Astrocyte (in vitro differentiated cells and primary cell): ENCODE measurements around the gene PYDC1. TPM values are rescaled to one million over a fixed set of nuclear protein-coding genes. Genes with fewer than 3 reads are reported as not detected.

Experiments
- DNase-seq: peaks from one replicate; pipeline ENCODE4 v3.0.0-alpha.2; 2010; ENCODE audit warnings: low read depth
- FAIRE-seq: peaks from 2 replicates; lab custom pipeline; 2011; peaks lifted over from hg19 to GRCh38; lab: Jason Lieb, UNC
- H2AFZ ChIP-seq: 2 replicates; pipeline ENCODE4 v1.6.0; 2012; ENCODE audit warnings: low read depth, low read length, inconsistent platforms
- H3K27ac ChIP-seq: 2 replicates; pipeline ENCODE4 v1.5.1; 2011; ENCODE audit warnings: low read depth, low read length, inconsistent platforms
- H3K27me3 ChIP-seq: 2 replicates; pipeline ENCODE4 v1.6.0; 2011; ENCODE audit warnings: low read length, inconsistent platforms; ENCODE audit not compliant: insufficient read depth
- H3K36me3 ChIP-seq: 2 replicates; pipeline ENCODE4 v1.5.1; 2011; ENCODE audit warnings: low read length, inconsistent platforms; ENCODE audit not compliant: insufficient read depth
- H3K4me1 ChIP-seq: 2 replicates; pipeline ENCODE4 v1.5.1; 2011; ENCODE audit warnings: low read length, inconsistent platforms; ENCODE audit not compliant: insufficient read depth
- H3K4me2 ChIP-seq: 2 replicates; pipeline ENCODE4 v1.6.0; 2012; ENCODE audit warnings: low read length, inconsistent platforms
- H3K4me3 ChIP-seq: 2 replicates; pipeline ENCODE4 v1.5.1; 2011; ENCODE audit warnings: low read depth, mild to moderate bottlenecking, low read length, inconsistent platforms; ENCODE audit not compliant: insufficient read depth
- H3K79me2 ChIP-seq: 2 replicates; pipeline ENCODE4 v1.6.0; 2012; ENCODE audit warnings: mild to moderate bottlenecking, low read length, inconsistent platforms; ENCODE audit not compliant: insufficient read depth
- H3K9ac ChIP-seq: 2 replicates; pipeline ENCODE4 v1.6.0; 2012; ENCODE audit warnings: mild to moderate bottlenecking, low read length, inconsistent platforms
- H3K9me3 ChIP-seq: 2 replicates; pipeline ENCODE4 v1.5.1; 2012; ENCODE audit warnings: low read depth, mild to moderate bottlenecking, low read length, inconsistent platforms; ENCODE audit not compliant: insufficient read depth
- H4K20me1 ChIP-seq: 2 replicates; pipeline ENCODE4 v1.6.0; 2012; ENCODE audit warnings: low read length, inconsistent platforms; ENCODE audit not compliant: insufficient read depth
- H3K27ac Mint-ChIP-seq: one replicate; pipeline ENCODE4 v1.8.0; 2021; ENCODE audit warnings: mild to moderate bottlenecking, mixed read lengths; ENCODE audit not compliant: unreplicated experiment
- H3K27me3 Mint-ChIP-seq: one replicate; pipeline ENCODE4 v1.8.0; 2021; ENCODE audit warnings: low read depth, mixed read lengths; ENCODE audit not compliant: unreplicated experiment
- H3K36me3 Mint-ChIP-seq: one replicate; pipeline ENCODE4 v1.8.0; 2021; ENCODE audit warnings: low read depth, mixed read lengths; ENCODE audit not compliant: unreplicated experiment
- H3K4me1 Mint-ChIP-seq: one replicate; pipeline ENCODE4 v1.8.0; 2021; ENCODE audit warnings: low read depth, mixed read lengths; ENCODE audit not compliant: unreplicated experiment
- H3K4me3 Mint-ChIP-seq: one replicate; pipeline ENCODE4 v1.8.0; 2021; ENCODE audit warnings: mild to moderate bottlenecking, moderate library complexity, mixed read lengths; ENCODE audit not compliant: unreplicated experiment
- H3K9me3 Mint-ChIP-seq: one replicate; pipeline ENCODE4 v1.8.0; 2021; ENCODE audit warnings: mild to moderate bottlenecking, mixed read lengths; ENCODE audit not compliant: unreplicated experiment
- CTCF ChIP-seq: IDR thresholded peaks from 2 replicates; pipeline ENCODE4 v1.5.1; 2011; ENCODE audit warnings: low read depth, mild to moderate bottlenecking, inconsistent platforms, low read length, moderate library complexity; ENCODE audit not compliant: insufficient read depth
- EZH2 ChIP-seq: IDR thresholded peaks from 2 replicates; pipeline ENCODE4 v1.6.1; 2012; ENCODE audit warnings: mild to moderate bottlenecking, low read length, inconsistent platforms; ENCODE audit not compliant: insufficient read depth
- total RNA-seq: library from RNA; stranded (reverse); gene quantifications from 2 replicates; pipeline ENCODE4 v1.2.1, GENCODE V29; 2021

Gene PYDC1
- total RNA-seq, 1 donor from 2014 or later, result not detected

GRCh38 chr16:31189412-31189778 is 27.5 kb downstream of the PYDC1 start:
- Histone ChIP-seq H3K79me2 (peaks cover 84% of the 10 kb centered on the region), H3K36me3 (peaks cover 92% of the 10 kb centered on the region), H2AFZ (no peak overlapping the region), H3K27ac (no peak overlapping the region), H3K9me3 (no peaks in the 10 kb centered on the region), H4K20me1 (peaks cover 100% of the 10 kb centered on the region), H3K27me3 (no peaks in the 10 kb centered on the region), H3K4me3 (no peak overlapping the region), H3K4me1 (no peaks in the 10 kb centered on the region), H3K9ac (no peak overlapping the region), H3K4me2 (no peak overlapping the region)
- Mint-ChIP-seq H3K27ac (no peak overlapping the region), H3K9me3 (no peaks in the 10 kb centered on the region), H3K4me1 (peaks cover 32% of the 10 kb centered on the region), H3K4me3 (no peak overlapping the region), H3K36me3 (peaks cover 50% of the 10 kb centered on the region), H3K27me3 (no peaks in the 10 kb centered on the region)
- no peak for TF ChIP-seq EZH2
- no peak for TF ChIP-seq CTCF
- DNase-seq (no peak), FAIRE-seq (no peak)

- H3K27ac Mint-ChIP-seq, result peak overlapping the region; percentile 37
- Histone ChIP-seq H3K79me2 (peaks cover 86% of the 10 kb centered on the region), H3K9me3 (no peaks in the 10 kb centered on the region), H3K36me3 (peaks cover 90% of the 10 kb centered on the region), H3K27ac (no peak overlapping the region), H2AFZ (no peak overlapping the region), H3K9ac (no peak overlapping the region), H3K4me1 (peaks cover 4% of the 10 kb centered on the region), H3K27me3 (no peaks in the 10 kb centered on the region), H3K4me2 (no peak overlapping the region), H4K20me1 (peaks cover 100% of the 10 kb centered on the region), H3K4me3 (no peak overlapping the region)
- no peak for FAIRE-seq
- no peak overlapping the region for H3K4me3 Mint-ChIP-seq
- peaks cover 36% of the 10 kb centered on the region for H3K4me1 Mint-ChIP-seq
- no peak for DNase-seq
- H3K27me3 Mint-ChIP-seq, result no peaks in the 10 kb centered on the region
- H3K9me3 Mint-ChIP-seq, result no peaks in the 10 kb centered on the region
- H3K36me3 Mint-ChIP-seq, result peaks cover 52% of the 10 kb centered on the region
- TF ChIP-seq EZH2 (no peak), CTCF (no peak)
Measured at GRCh38 chr16:31188450-31189411, 28.2 kb downstream of the PYDC1 start.

- peaks cover 88% of the 10 kb centered on the region for H3K79me2 ChIP-seq
- H2AFZ ChIP-seq, result no peak overlapping the region
- Mint-ChIP-seq H3K4me1 (peaks cover 45% of the 10 kb centered on the region), H3K36me3 (peaks cover 54% of the 10 kb centered on the region), H3K4me3 (no peak overlapping the region), H3K27me3 (no peaks in the 10 kb centered on the region), H3K27ac (no peak overlapping the region), H3K9me3 (no peaks in the 10 kb centered on the region)
- no peak overlapping the region for H3K4me2 ChIP-seq
- H4K20me1 ChIP-seq, result peaks cover 100% of the 10 kb centered on the region
- TF ChIP-seq EZH2 (no peak), CTCF (no peak)
- H3K27ac ChIP-seq, result no peak overlapping the region
- peak overlapping the region; percentile 1 for H3K9ac ChIP-seq
- no peak for DNase-seq
- no peaks in the 10 kb centered on the region for H3K27me3 ChIP-seq
- H3K4me1 ChIP-seq, result peaks cover 13% of the 10 kb centered on the region
- H3K9me3 ChIP-seq, result no peaks in the 10 kb centered on the region
- FAIRE-seq, result no peak
- no peak overlapping the region for H3K4me3 ChIP-seq
- peaks cover 90% of the 10 kb centered on the region for H3K36me3 ChIP-seq
Measured at GRCh38 chr16:31187808-31188189, 29.1 kb downstream of the PYDC1 start.
